A673 (cell line): Measurements from ENCODE around the gene COL2A1.

Experiments used
- EZH2 ChIP-seq: fragments of 200-600 bp; sonication (generic); IDR thresholded peaks from 2 replicates; pipeline ENCODE4 v1.6.1; 2017; ENCODE audit warnings: borderline replicate concordance, low read depth, mild to moderate bottlenecking, mixed read lengths, antibody characterized with exemption, low read length; ENCODE audit not compliant: poor library complexity, severe bottlenecking
- TF ChIP-seq, protein P1 (sequence below): fragments of 300-800, 200-600 bp; sonication (generic); conservative IDR thresholded peaks from 2 replicates; pipeline ENCODE4 v1.5.1; 2017; ENCODE audit warnings: low read depth, mild to moderate bottlenecking, antibody characterized with exemption, low read length, moderate library complexity, mixed read lengths

DNA sequence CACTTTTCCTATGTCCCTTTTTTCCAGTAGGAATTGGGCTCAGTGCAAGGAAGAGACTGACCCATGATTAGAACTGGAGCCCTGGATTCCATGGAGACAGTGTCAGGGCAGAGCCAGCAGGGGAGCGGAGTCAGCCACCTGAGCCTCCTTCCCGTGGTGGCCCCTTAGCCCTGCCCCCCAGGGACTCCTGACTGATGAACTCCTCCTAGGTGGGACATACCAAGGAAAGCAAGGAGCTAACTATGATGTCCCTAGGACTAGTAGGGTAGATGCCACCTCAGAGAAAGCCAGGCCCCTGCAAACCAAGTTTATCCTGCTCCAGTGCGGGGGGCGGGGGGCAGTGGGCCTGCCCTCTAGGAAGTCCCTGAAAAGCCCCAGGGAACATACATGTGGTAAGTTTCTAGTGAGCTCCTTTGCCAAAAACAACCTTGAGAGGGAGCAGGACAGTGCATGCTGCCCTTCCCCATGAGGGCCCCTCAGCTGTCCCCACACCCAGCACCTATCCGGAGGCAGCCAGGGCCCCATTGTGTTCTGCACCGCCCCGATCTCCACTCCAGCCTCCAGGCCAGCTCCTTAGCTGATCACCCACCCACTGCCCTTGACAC is 6.2 kb upstream of the COL2A1 start:
- TF ChIP-seq, protein P1, sequence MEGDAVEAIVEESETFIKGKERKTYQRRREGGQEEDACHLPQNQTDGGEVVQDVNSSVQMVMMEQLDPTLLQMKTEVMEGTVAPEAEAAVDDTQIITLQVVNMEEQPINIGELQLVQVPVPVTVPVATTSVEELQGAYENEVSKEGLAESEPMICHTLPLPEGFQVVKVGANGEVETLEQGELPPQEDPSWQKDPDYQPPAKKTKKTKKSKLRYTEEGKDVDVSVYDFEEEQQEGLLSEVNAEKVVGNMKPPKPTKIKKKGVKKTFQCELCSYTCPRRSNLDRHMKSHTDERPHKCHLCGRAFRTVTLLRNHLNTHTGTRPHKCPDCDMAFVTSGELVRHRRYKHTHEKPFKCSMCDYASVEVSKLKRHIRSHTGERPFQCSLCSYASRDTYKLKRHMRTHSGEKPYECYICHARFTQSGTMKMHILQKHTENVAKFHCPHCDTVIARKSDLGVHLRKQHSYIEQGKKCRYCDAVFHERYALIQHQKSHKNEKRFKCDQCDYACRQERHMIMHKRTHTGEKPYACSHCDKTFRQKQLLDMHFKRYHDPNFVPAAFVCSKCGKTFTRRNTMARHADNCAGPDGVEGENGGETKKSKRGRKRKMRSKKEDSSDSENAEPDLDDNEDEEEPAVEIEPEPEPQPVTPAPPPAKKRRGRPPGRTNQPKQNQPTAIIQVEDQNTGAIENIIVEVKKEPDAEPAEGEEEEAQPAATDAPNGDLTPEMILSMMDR: no peak
- TF ChIP-seq EZH2: no peak
